SK-N-SH (cell line): ENCODE data around the gene C2orf49. TPM values are rescaled to one million over a fixed set of nuclear protein-coding genes. Genes with fewer than 3 reads are reported as not detected.

Source experiments
- CTCF ChIA-PET: fragments of 300-600, 350-600 bp; formaldehyde crosslinking; extraction: SDS; loops from one replicate; lab custom pipeline; 2021; lab: Yijun Ruan, JAX
- POLR2A ChIA-PET: fragments of 350-600 bp; sonication (Branson Sonifier 250); formaldehyde crosslinking; extraction: SDS; loops from one replicate; lab custom pipeline; 2020; ENCODE audit warnings: antibody characterized with exemption, inconsistent platforms; lab: Yijun Ruan, JAX
- DNase-seq: peaks from one replicate; pipeline ENCODE4 v3.0.0; 2012
- H2AFZ ChIP-seq: fragments of 200-600 bp; sonication (generic); 2 replicates; pipeline ENCODE4 v1.8.1; 2016; ENCODE audit warnings: antibody characterized with exemption, mild to moderate bottlenecking, low read depth
- H3F3A ChIP-seq: fragments of 200-600 bp; sonication (generic); replicated peaks from 2 replicates; pipeline ENCODE3; 2016; ENCODE audit warnings: antibody characterized with exemption, mild to moderate bottlenecking; ENCODE audit not compliant: insufficient read depth
- H3K27ac ChIP-seq, 2 experiments: fragments of 200-500 bp in 1 of 2; fragments of 200-600 bp in 1 of 2; sonication (Bioruptor generic) in 1 of 2; sonication (generic), shearing (Covaris generic) in 1 of 2; 2 replicates each; pipeline versions ENCODE4 v1.5.1 to v1.6.1; 2014 to 2016; ENCODE audit warnings: low read depth in 2 of 2, inconsistent platforms in 1 of 2, low read length in 1 of 2, mild to moderate bottlenecking in 1 of 2, mixed read lengths in 1 of 2
- H3K27me3 ChIP-seq: fragments of 200-600 bp; sonication (generic), shearing (Covaris generic); 2 replicates; pipeline ENCODE4 v1.6.1; 2016; ENCODE audit warnings: mixed run types; ENCODE audit not compliant: insufficient read depth
- H3K36me3 ChIP-seq, 2 experiments: fragments of 200-500 bp in 1 of 2; fragments of 200-600 bp in 1 of 2; sonication (Bioruptor generic) in 1 of 2; sonication (generic) in 1 of 2; replicated peaks in 1 of 2; 2 replicates each; pipeline versions ENCODE3 to v1.5.1; 2014 to 2016; ENCODE audit warnings: low read length in 1 of 2, mild to moderate bottlenecking in 1 of 2; ENCODE audit not compliant: insufficient read depth in 2 of 2, control insufficient read depth in 1 of 2
- H3K4me1 ChIP-seq, 2 experiments: fragments of 200-500 bp in 1 of 2; fragments of 200-600 bp in 1 of 2; sonication (Bioruptor generic) in 1 of 2; sonication (generic), shearing (Covaris generic) in 1 of 2; 2 replicates each; pipeline versions ENCODE4 v1.5.1 to v1.6.1; 2014 to 2016; ENCODE audit warnings: low read depth in 1 of 2, low read length in 1 of 2, mixed run types in 1 of 2; ENCODE audit not compliant: insufficient read depth in 2 of 2, control insufficient read depth in 1 of 2
- H3K4me2 ChIP-seq: fragments of 200-600 bp; sonication (generic), shearing (Covaris generic); 2 replicates; pipeline ENCODE4 v1.6.1; 2017; ENCODE audit warnings: mixed run types
- H3K4me3 ChIP-seq, 2 experiments: fragments of 200-500 bp in 1 of 2; fragments of 200-600 bp in 1 of 2; sonication (Bioruptor generic) in 1 of 2; sonication (generic), shearing (Covaris generic) in 1 of 2; 2 replicates each; pipeline versions ENCODE4 v1.5.1 to v1.8.1; 2014 to 2016; ENCODE audit warnings: low read depth in 2 of 2, inconsistent platforms in 1 of 2, low read length in 1 of 2, mild to moderate bottlenecking in 1 of 2, mixed read lengths in 1 of 2, moderate library complexity in 1 of 2
- H3K79me2 ChIP-seq: fragments of 200-600 bp; sonication (generic); 2 replicates; pipeline ENCODE4 v1.8.1; 2017; ENCODE audit warnings: mild to moderate bottlenecking; ENCODE audit not compliant: insufficient read depth
- H3K9ac ChIP-seq: fragments of 200-600 bp; sonication (generic); 2 replicates; pipeline ENCODE4 v1.6.1; 2017; ENCODE audit warnings: mixed run types
- H3K9me2 ChIP-seq: fragments of 200-600 bp; sonication (generic); 2 replicates; pipeline ENCODE4 v1.6.1; 2017; ENCODE audit warnings: mixed run types
- H3K9me3 ChIP-seq: fragments of 200-600 bp; sonication (generic); 2 replicates; pipeline ENCODE4 v1.6.1; 2017; ENCODE audit warnings: mixed run types, mild to moderate bottlenecking, moderate library complexity
- H4K20me1 ChIP-seq: fragments of 200-600 bp; sonication (generic); 2 replicates; pipeline ENCODE4 v1.6.1; 2017; ENCODE audit warnings: mild to moderate bottlenecking, mixed run types; ENCODE audit not compliant: insufficient read depth
- FOSL2 ChIP-seq: IDR thresholded peaks from 2 replicates; pipeline ENCODE4 v1.4.0; 2012; ENCODE audit warnings: low read depth, mild to moderate bottlenecking, moderate library complexity, borderline replicate concordance
- FOXJ3 ChIP-seq: sonication (generic); formaldehyde crosslinking; IDR thresholded peaks from 2 replicates; pipeline ENCODE4 v1.5.1; 2020; ENCODE audit warnings: mild to moderate bottlenecking, missing genetic modification reagents
- GABPA ChIP-seq: IDR thresholded peaks from 2 replicates; pipeline ENCODE4 v1.4.0; 2012; ENCODE audit warnings: low read depth, mild to moderate bottlenecking
- GATA2 ChIP-seq: sonication (generic); formaldehyde crosslinking; IDR thresholded peaks from 2 replicates; pipeline ENCODE4 v1.5.0; 2020; ENCODE audit warnings: mild to moderate bottlenecking, missing genetic modification reagents
- JUND ChIP-seq: IDR thresholded peaks from 2 replicates; pipeline ENCODE4 v1.4.0; 2012
- MEF2A ChIP-seq: IDR thresholded peaks from 2 replicates; pipeline ENCODE4 v1.4.0; 2012; ENCODE audit warnings: low read depth, borderline replicate concordance
- POLR2AphosphoS5 ChIP-seq: IDR thresholded peaks from 2 replicates; pipeline ENCODE4 v1.6.1; 2012; ENCODE audit warnings: low read depth, low read length
- SIN3A ChIP-seq: IDR thresholded peaks from 2 replicates; pipeline ENCODE4 v1.6.1; 2012; ENCODE audit warnings: low read depth, mild to moderate bottlenecking, low read length, moderate library complexity, borderline replicate concordance
- TCF12 ChIP-seq: IDR thresholded peaks from 2 replicates; pipeline ENCODE4 v1.4.0; 2012
- YY1 ChIP-seq: IDR thresholded peaks from 2 replicates; pipeline ENCODE4 v1.4.0; 2012; ENCODE audit warnings: low read depth, mild to moderate bottlenecking
- ZBTB33 ChIP-seq: IDR thresholded peaks from 2 replicates; pipeline ENCODE4 v1.4.0; 2012; ENCODE audit warnings: low read depth, borderline replicate concordance
- WGBS: methylation state at CpG from one replicate; pipeline ENCODE4 v1.1.6; 2017; ENCODE audit warnings: low lambda C conversion rate; 5-methylcytosine and 5-hydroxymethylcytosine counted together
- polyA plus RNA-seq, 3 experiments: library from polyadenylated mRNA; depleted of rRNA; stranded (reverse); fragments of >200 nt; gene quantifications; 2 replicates each; pipeline ENCODE4 v1.2.3, GENCODE V29; 2012
- TF ChIP-seq, protein P1 (sequence below): fragments of 150-350 bp; IDR thresholded peaks from 2 replicates; pipeline ENCODE4 v1.6.1; 2016; ENCODE audit warnings: mild to moderate bottlenecking, low read depth, low read length
- TF ChIP-seq, protein P2 (sequence below): IDR thresholded peaks from 2 replicates; pipeline ENCODE4; 2012

The C2orf49 gene
- polyA plus RNA-seq, 1 of the 3 experiments (the other 2 are of a cell fraction): 7.6 TPM

- DNase-seq: no peak
- no peaks in the 10 kb centered on the region for H3K27me3 ChIP-seq
- peaks cover 25% of the 10 kb centered on the region for H3K79me2 ChIP-seq
- H3K9me2 ChIP-seq: no peaks in the 10 kb centered on the region
- no peaks in the 10 kb centered on the region for H3K9me3 ChIP-seq
- POLR2A ChIA-PET: no interaction called here
- CTCF ChIA-PET: interaction anchor here (0.9 kb wide), 1 partner anchor 207 kb away, joined by 3 read pairs; no protein-coding TSS in a partner anchor
- no peaks in the 10 kb centered on the region; a peak in 1 of 4 replicates for H3K4me1 ChIP-seq
- H2AFZ ChIP-seq: no peak overlapping the region
- H3F3A ChIP-seq: no peaks in the 10 kb centered on the region
- no peak overlapping the region for H3K9ac ChIP-seq
- TF ChIP-seq MEF2A (no peak), GABPA (no peak), YY1 (no peak), FOXJ3 (CRISPR knock-in tag) (no peak), POLR2AphosphoS5 (no peak), FOSL2 (no peak), GATA2 (CRISPR knock-in tag) (no peak), TCF12 (no peak), ZBTB33 (no peak)
- TF ChIP-seq, protein P1, sequence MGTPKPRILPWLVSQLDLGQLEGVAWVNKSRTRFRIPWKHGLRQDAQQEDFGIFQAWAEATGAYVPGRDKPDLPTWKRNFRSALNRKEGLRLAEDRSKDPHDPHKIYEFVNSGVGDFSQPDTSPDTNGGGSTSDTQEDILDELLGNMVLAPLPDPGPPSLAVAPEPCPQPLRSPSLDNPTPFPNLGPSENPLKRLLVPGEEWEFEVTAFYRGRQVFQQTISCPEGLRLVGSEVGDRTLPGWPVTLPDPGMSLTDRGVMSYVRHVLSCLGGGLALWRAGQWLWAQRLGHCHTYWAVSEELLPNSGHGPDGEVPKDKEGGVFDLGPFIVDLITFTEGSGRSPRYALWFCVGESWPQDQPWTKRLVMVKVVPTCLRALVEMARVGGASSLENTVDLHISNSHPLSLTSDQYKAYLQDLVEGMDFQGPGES: no peak
- TF ChIP-seq, protein P2, sequence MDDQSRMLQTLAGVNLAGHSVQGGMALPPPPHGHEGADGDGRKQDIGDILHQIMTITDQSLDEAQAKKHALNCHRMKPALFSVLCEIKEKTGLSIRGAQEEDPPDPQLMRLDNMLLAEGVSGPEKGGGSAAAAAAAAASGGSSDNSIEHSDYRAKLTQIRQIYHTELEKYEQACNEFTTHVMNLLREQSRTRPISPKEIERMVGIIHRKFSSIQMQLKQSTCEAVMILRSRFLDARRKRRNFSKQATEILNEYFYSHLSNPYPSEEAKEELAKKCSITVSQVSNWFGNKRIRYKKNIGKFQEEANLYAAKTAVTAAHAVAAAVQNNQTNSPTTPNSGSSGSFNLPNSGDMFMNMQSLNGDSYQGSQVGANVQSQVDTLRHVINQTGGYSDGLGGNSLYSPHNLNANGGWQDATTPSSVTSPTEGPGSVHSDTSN: no peak
- peaks cover 0 to 3% of the 10 kb centered on the region in 2 experiments for H3K36me3 ChIP-seq
- no peak overlapping the region for H3K4me3 ChIP-seq
- H3K27ac ChIP-seq: no peak overlapping the region
- H4K20me1 ChIP-seq: no peaks in the 10 kb centered on the region
- 93% methylated on average over 3 of the region's 3 CpGs for WGBS
- H3K4me2 ChIP-seq: no peak overlapping the region
These were observed 15.3 kb upstream of the C2orf49 start for GRCh38 chr2:105321875-105322646.

GRCh38 chr2:105323111-105323510 lies 14.2 kb upstream of the C2orf49 start:
- Histone ChIP-seq H3K27ac (no peak overlapping the region), H4K20me1 (no peaks in the 10 kb centered on the region), H3K4me3 (no peak overlapping the region), H3K79me2 (peaks cover 30% of the 10 kb centered on the region), H3K36me3 (peaks cover 0 to 3% of the 10 kb centered on the region in 2 experiments), H3K27me3 (no peaks in the 10 kb centered on the region), H3F3A (no peaks in the 10 kb centered on the region), H3K9me3 (no peaks in the 10 kb centered on the region), H3K4me2 (no peak overlapping the region), H2AFZ (no peak overlapping the region), H3K9me2 (no peaks in the 10 kb centered on the region), H3K4me1 (peaks cover 0 to 1% of the 10 kb centered on the region in 2 experiments; a peak in 2 of 4 replicates), H3K9ac (no peak overlapping the region)
- CTCF ChIA-PET: no interaction called here
- POLR2A ChIA-PET: no interaction called here
- TF ChIP-seq, protein P1: no peak
- no peak for TF ChIP-seq MEF2A
- TF ChIP-seq SIN3A: no peak
- no peak for TF ChIP-seq JUND
- TF ChIP-seq GATA2 (CRISPR knock-in tag): no peak
- TF ChIP-seq ZBTB33: no peak
- TF ChIP-seq, protein P2: no peak
- no peak for TF ChIP-seq TCF12
- 74% methylated on average over 2 of the region's 5 CpGs for WGBS
- DNase-seq: no peak
